AG10803 (cell line): Measurements from ENCODE around the gene ARHGAP26.
"Not testable (repeated sequence)": the region's sequence is repeated elsewhere in the genome, so short reads cannot be mapped to it uniquely, and the experiment has no call there.

Source experiments
- DNase-seq: peaks from one replicate; pipeline ENCODE4 v3.0.0; 2010; ENCODE audit warnings: low read depth
- H3K4me3 ChIP-seq: 2 replicates; pipeline ENCODE4 v1.5.1; 2011; ENCODE audit warnings: mild to moderate bottlenecking, low read length, control low read depth
- CTCF ChIP-seq: conservative IDR thresholded peaks from 2 replicates; pipeline ENCODE4 v1.5.1; 2011; ENCODE audit warnings: mild to moderate bottlenecking, low read length, control low read depth, inconsistent platforms

Gene ARHGAP26

GRCh38 chr5:142958944-142959682 lies 188.9 kb downstream of the ARHGAP26 start:
- DNase-seq: no peak
- H3K4me3 ChIP-seq: no peak overlapping the region
- TF ChIP-seq CTCF: no peak

GRCh38 chr5:142959683-142960657 lies 189.8 kb downstream of the ARHGAP26 start:
- peak; percentile 66 for DNase-seq
- H3K4me3 ChIP-seq: no peak overlapping the region
- no peak for TF ChIP-seq CTCF

GRCh38 chr5:142961440-142962173 lies 191.4 kb downstream of the ARHGAP26 start:
- DNase-seq: no peak
- no peak overlapping the region for H3K4me3 ChIP-seq
- no peak for TF ChIP-seq CTCF

GRCh38 chr5:142962174-142962533 lies 192.0 kb downstream of the ARHGAP26 start:
- TF ChIP-seq CTCF: no peak
- H3K4me3 ChIP-seq: no peak overlapping the region
- no peak for DNase-seq

- not testable (repeated sequence) for H3K4me3 ChIP-seq, DNase-seq
Measured at GRCh38 chr5:142965258-142966120, 195.3 kb downstream of the ARHGAP26 start.

- DNase-seq: no peak
- TF ChIP-seq CTCF: no peak
- no peak overlapping the region for H3K4me3 ChIP-seq
Measured at GRCh38 chr5:142966121-142966420, 195.9 kb downstream of the ARHGAP26 start.
